HG03060 (cell line): ENCODE data around the gene GOSR2.

Experiments
- ATAC-seq: cut with Tn5 transposase; IDR thresholded peaks from one replicate; pipeline ENCODE4 v1.9.1; 2021; ENCODE audit warnings: low read depth, moderate number of reproducible peaks; ENCODE audit not compliant: unreplicated experiment

Gene GOSR2

DNA sequence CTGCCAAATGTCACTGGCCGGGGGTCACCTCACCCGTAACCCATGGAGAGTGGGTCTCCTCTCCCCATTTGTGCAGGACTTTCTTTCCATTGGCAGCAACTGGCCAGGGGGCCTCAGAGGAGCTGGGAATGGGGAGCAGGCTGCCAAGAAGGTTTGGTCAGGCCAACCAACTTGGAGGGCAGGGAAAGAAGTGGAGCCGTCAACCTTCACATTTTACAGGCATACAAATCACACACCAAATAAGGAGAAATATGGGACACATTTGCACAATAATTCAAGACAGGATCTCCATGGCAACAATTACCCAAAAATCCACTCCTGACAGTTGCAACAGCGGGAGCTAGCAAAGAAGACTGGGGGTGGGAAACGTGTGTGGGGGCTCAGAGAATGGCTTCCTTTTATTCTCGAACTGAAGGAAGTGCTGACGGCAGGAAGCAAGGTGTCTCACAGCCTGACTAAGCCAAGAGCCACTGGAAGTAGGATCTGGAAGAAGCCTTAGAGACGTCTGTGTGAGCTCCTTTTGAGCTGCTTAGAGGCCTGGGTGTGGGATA is 35.2 kb downstream of the GOSR2 start:
- no peak for ATAC-seq

DNA sequence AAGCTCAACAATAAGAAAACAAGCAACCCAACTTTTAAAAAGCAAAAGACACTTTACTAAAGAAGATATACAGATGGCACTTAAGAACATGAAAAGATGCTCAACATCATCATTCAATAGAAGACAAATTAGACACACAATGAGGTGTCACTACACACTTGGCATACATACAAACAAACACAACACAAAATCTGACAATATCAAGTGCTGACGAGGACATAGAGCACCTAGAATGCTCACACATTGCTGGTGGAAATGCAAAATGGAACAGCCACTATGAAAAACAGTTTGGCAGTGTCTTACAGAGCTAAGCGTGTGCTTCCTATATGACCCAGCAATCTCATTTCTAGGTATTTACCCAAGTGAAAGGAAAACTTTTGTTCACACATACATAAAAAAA is 37.2 kb downstream of the GOSR2 start:
- no peak for ATAC-seq

- no peak for ATAC-seq
Measured at GRCh38 chr17:46962374-46962790, 39.4 kb downstream of the GOSR2 start.

GRCh38 chr17:46963571-46963970 is 40.6 kb downstream of the GOSR2 start:
- no peak for ATAC-seq

GRCh38 chr17:46964315-46965265 is 41.6 kb downstream of the GOSR2 start:
- ATAC-seq: no peak

- ATAC-seq: no peak
Measured at GRCh38 chr17:46968224-46968834, 45.4 kb downstream of the GOSR2 start.

- ATAC-seq: no peak
Measured at GRCh38 chr17:46968896-46969295, 45.9 kb downstream of the GOSR2 start.

DNA sequence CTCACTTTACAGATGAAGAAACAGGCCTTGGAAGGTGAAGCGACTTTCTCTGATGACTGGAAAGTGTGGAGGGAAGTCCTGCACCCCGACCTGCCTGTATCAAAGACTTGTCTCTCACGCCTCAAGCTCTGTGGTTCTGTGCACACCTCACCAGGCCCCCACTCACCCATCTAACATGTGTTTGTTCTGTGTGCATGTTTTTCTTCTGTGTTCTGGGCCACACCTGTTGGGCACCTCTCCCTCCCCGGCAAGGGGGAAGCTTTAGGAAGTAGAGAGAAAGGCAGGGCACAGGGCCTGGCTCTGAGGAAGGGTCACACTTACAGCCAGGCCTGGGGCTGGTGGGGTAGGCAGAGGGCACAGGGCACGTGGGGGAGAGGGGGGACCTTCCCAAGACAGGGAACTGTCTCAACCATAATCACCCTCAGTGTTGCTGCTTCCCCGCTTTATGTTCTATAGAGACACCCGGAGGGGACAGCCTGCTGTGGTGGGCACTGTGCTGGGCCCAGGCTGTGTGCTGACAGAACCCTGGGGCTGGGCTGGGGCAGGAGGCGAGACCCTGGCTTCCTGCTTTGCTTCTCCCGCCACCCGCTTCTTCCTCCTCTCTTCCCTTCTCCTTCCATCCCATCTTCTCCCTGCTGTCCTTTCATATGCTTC is 48.8 kb downstream of the GOSR2 start:
- ATAC-seq: no peak

DNA sequence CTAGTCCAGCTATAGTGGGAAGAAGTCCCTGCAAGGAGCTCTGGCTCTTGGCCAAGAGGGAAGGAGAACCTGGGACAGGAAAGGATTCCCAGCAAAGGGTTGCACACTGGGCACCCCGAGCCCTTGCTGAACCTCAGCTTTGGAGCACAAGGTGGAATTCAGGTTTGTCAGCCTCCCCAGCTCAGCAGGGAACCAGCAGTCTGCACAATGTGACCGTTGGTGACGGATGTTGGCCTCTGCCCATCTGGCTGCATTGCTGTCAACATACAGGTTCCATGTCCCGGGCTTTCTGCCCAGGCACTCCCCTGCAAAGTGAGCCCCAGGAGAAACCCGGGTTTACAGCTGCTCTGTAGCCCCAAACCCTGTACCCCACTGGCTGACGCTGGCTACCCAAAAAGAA is 49.4 kb downstream of the GOSR2 start:
- ATAC-seq: no peak

DNA sequence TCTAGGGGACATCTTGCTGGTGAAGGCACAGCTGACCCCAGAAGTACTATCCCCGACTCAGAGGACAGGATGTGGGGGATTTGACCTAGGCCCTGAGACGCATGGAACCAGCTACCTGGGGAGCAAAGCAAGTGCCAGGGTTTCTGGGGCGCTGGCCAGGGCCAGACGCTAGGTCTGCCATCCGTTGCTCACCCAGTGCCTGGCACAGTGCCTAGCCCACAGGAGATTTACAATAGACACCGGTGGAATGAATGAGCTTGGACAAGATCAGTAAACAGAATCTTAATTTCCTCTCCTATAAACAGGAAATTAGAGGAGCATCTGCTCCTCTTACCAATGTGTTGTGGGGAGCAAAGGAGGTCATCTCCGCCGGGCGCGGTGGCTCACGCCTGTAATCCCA is 51.1 kb downstream of the GOSR2 start:
- no peak for ATAC-seq

DNA sequence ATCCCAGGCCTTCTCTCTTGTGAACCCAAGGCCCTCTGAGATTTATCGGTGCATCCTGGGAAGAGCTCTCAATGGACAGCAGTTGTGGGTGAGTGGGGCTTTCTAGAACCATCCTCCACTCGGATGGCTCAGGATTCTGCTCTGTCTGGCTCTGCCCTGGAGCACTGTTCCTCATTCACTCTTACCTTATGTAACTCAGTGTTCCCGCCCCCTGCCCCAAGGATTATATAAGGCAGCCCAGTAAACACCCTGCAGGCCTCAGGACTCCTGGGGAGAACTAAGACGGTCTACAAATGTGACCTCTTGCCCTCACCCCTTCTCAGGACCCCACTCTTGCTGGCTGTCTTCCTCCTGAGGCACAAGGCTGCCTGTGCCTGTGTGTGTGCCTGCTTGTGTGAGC is 52.3 kb downstream of the GOSR2 start:
- no peak for ATAC-seq

DNA sequence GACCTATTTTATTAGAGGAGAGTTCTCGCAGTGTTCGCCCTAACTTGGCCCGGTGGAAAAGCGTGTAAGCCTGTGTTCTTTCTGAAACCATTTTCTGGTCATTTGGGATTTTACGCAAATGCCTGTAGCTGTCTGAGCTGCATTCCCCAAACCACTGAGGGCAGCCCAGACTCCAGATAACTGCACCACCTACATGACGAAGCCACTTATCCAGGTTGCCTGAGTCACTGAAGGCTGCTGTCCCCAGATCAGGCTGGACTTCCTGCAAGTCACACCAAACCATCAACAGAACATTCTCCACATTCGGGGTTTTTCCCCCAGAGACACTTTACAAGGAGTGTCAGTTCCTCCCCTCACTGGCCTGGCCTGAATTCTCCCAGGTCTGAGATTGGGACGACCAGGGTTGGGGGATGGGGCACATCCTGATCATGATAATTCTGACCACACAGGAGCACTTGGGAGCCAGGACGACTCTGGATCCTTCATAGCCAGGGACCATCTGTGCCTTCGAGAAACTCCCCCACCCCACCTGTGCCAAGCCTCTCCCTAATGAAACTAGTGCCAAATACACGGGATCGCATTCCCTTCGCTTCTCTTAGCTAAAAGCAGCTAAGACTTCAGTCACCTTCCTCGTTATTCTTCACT is 53.8 kb downstream of the GOSR2 start:
- no peak for ATAC-seq

DNA sequence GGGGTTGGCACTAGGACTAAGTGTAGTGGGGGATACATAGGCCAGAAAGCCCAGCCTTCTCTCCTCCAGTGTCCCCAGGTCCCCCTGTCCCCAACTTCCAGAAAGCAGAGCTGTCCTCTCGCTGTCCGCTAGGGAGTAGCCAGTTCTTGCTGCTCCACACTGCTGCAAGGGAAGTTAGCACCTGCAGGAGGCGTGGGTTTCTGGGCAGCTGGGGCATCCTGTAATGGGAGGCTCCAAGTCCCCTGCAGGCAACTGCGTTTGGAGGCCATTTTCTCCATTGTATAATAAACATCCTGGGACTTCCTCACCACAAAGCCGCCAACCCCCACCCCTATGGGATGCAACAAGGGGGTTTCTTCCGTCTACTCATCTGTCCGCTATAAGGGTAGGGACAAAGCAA is 54.4 kb downstream of the GOSR2 start:
- no peak for ATAC-seq

DNA sequence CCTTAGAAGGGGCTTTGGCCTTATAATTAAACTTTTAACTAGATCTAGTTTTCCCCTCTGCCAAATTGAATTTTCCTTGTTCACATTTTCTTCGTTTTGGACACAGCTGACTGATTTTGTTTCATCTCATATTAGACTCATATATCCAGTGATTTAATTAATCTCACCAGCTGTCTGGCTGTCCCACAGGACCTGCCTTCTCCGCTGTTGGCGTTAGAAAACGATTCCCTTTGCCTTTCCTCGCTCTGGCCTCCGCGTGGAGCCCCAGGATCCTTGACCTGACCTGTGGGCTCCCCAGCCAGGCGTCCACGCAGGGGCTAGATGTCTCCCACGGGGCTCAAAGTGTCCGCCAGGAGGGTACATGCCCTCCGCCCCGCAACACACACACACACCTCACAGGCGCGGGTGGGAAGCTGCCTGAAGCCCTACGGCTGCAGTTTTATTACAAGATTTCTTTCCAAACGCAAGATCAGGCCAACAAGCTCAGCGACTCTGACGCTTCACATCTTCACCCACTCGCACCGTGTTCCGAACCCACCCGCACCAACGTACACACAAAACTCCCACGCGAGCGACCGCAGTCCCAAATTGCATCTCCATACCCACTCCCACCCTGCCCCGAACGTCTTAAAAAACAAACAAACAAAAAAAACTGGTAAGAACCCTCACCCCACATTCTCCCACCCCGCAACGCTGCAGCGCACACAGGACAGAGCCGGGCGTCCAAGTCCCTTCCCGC is 55.0 kb downstream of the GOSR2 start:
- no peak for ATAC-seq

DNA sequence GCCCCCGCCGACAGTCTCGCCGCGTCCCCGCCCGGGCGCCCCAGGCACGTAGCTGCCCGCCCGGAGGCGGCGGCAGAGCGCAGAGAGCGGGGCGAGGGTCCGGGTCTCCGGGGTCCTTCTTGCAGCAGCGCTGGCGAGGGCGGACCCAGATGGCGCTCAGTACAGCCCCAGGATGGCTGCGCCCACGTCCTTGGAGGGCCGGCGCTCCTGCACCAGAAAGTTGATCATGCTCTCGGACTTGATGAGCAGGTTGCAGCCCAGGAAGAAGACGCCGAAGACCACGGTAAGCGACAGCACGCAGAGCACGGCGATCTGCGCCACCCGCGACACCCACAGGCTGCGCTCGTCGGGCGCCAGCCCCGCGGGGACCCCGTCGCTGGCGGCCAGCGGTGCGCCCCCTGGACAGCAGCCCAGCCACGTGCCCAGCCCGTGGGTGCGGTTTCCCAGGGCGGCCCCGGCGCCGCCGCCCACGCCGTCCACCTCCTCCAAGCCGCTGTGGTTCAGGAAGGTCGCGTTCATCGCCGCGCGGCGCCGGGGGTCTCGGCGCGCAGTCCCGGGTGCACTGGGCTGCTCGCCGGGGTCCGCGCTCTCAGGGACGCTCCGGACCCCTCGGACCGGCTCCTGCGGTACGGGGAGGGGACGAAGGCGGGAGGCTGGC is 55.7 kb downstream of the GOSR2 start:
- no peak for ATAC-seq

DNA sequence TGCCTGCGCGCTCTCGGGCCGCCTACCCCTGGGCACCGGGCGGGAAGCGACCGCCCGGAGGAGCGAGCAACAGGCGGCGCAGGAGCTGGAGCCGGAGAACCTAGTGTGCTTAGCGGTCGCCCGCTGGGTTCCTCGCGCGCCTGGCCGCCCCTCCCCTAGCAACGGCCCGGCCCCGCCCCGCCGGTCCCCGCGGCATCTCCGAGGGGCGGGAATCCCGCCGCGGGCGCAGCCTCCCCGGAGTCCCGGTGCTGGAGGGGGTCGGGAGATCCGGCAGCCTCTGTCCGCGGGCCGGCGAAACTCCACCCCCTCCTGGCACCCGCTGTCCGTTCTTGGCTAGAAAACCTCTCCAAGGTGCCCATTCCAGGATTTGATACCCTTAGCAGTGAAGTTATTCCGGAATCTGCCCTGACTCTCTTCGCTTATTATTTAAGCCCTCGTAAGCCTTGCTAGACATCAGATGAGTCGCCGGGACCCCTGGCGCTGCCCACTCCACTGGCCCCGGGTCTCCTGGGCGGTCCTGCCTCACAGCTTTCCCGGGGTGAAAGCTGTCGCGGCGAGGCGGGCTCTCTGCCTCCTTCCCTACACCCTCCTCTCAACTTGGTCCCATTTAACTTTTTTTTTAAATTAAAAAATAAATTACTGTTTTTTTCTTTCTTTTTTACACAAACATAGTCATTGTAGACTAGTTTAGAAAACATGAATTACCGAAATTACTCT is 56.3 kb downstream of the GOSR2 start, which contains the start of gene RPRML:
RPRML (minus strand) TSS at position 107 of the 717 bp plus-strand sequence. CDS start 246 bp downstream, outside the sequence.
- no peak for ATAC-seq

GRCh38 chr17:46982577-46982976 is 59.6 kb downstream of the GOSR2 start:
- ATAC-seq: no peak

DNA sequence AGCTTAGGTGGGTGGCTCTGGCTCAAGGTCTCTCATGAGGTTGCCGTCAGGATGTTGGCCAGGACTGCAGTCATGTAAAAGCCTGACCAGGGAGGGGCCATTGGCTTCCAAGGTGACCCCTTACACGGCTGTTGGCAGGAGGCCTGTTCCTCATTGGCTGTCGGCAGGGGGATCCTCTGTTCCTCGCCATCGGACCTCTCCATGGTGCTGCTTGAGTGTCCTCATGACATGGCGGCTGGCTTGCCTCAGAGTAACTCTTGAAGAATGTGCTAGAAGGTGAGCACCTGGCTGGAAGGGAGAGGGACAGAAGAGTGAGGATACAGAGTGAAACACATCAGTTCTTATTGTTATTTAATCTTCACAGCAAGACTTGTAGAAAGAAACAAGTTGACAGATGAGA is 60.8 kb downstream of the GOSR2 start:
- no peak for ATAC-seq

- no peak for ATAC-seq
Measured at GRCh38 chr17:46984341-46984740, 61.4 kb downstream of the GOSR2 start.
